K562 (cell line): ENCODE data around the gene BRCC3. TPM values are rescaled to one million over a fixed set of nuclear protein-coding genes. Genes with fewer than 3 reads are reported as not detected.
A peak's percentile ranks its signal among the peaks of the same experiment; 100 is the strongest.

Experiments used
- ARID1B ChIP-seq: fragments of 450-650 bp; IDR thresholded peaks from 2 replicates; pipeline ENCODE4 v1.6.1; 2016; ENCODE audit warnings: antibody characterized with exemption, mild to moderate bottlenecking, inconsistent platforms
- BHLHE40 ChIP-seq: IDR thresholded peaks from 2 replicates; pipeline ENCODE4 v1.6.1; 2011; ENCODE audit warnings: low read length, improper control_type of control experiment
- CBX2 ChIP-seq: fragments of 200-600 bp; sonication (generic); IDR thresholded peaks from one replicate; pipeline ENCODE4 v1.6.1; 2012; ENCODE audit warnings: mild to moderate bottlenecking, low read length, inconsistent platforms; ENCODE audit not compliant: insufficient read depth, poor library complexity, severe bottlenecking
- CGGBP1 ChIP-seq: fragments of 250-450 bp; sonication (Bioruptor Pico); IDR thresholded peaks from 2 replicates; pipeline ENCODE4 v1.9.0; 2021; ENCODE audit warnings: mild to moderate bottlenecking
- NFIC ChIP-seq: fragments of 450-650 bp; IDR thresholded peaks from 2 replicates; pipeline ENCODE4 v1.6.1; 2017; ENCODE audit warnings: mild to moderate bottlenecking, inconsistent platforms
- POLR3G ChIP-seq: IDR thresholded peaks from 2 replicates; pipeline ENCODE4 v1.6.1; 2011; ENCODE audit not compliant: insufficient read length, insufficient replicate concordance; ENCODE audit errors: extremely low read depth
- SMARCC2 ChIP-seq: fragments of 450-650 bp; IDR thresholded peaks from 2 replicates; pipeline ENCODE4 v1.6.1; 2017; ENCODE audit warnings: antibody characterized with exemption, moderate library complexity, mild to moderate bottlenecking, low read depth
- TEAD2 ChIP-seq: fragments of 450-650 bp; IDR thresholded peaks from 2 replicates; pipeline ENCODE4 v1.6.1; 2016; ENCODE audit warnings: missing genetic modification characterization, control low read depth, missing compliant biosample characterization
- YY1 ChIP-seq, 3 experiments: IDR thresholded peaks; 2 replicates each; pipeline ENCODE4 v1.6.1; 2011; ENCODE audit warnings: low read length in 2 of 3, mild to moderate bottlenecking in 2 of 3, moderate library complexity in 2 of 3, borderline replicate concordance in 1 of 3, control low read depth in 1 of 3, low read depth in 1 of 3; ENCODE audit not compliant: insufficient read depth in 3 of 3, insufficient replicate concordance in 2 of 3, control insufficient read depth in 1 of 3, insufficient read length in 1 of 3; ENCODE audit errors: extremely low read depth in 1 of 3
- ZBTB40 ChIP-seq, 2 experiments: fragments of 450-650 bp in 1 of 2; sonication (generic) in 1 of 2; formaldehyde crosslinking in 1 of 2; IDR thresholded peaks; 2 replicates each; pipeline versions ENCODE4 v1.7.1 to v1.9.0; 2016 to 2022; ENCODE audit warnings: inconsistent platforms in 1 of 2, mild to moderate bottlenecking in 1 of 2, missing genetic modification reagents in 1 of 2
- ZEB2 ChIP-seq: fragments of 450-650 bp; IDR thresholded peaks from 2 replicates; pipeline ENCODE4 v1.6.1; 2016
- ZNF354B ChIP-seq: fragments of 250-450 bp; sonication (Bioruptor Pico); IDR thresholded peaks from 2 replicates; pipeline ENCODE4 v1.4.0; 2020
- polyA plus RNA-seq, 8 experiments: library from polyadenylated mRNA; depleted of rRNA in 4 of 8; stranded (reverse) in 5 of 8; unstranded in 3 of 8; fragments of >200 nt; fragmentation: Nextera tagmentation in 2 of 8; fragmentation: Illumina TruSeq in 1 of 8; extraction: Ambion mirVana in 2 of 8; extraction: Trizol in 1 of 8; gene quantifications; 2 replicates each; pipeline versions ENCODE4 v1.2.1 to v1.2.3, GENCODE V29; 2011 to 2014; ENCODE audit warnings: inconsistent platforms in 1 of 8, missing spikeins in 1 of 8
- total RNA-seq, 7 experiments: library from RNA; depleted of rRNA in 6 of 7; stranded (reverse); fragments of >200 nt in 6 of 7; fragmentation: Illumina TruSeq in 2 of 7; extraction: Trizol in 2 of 7; gene quantifications; 2 replicates each; pipeline versions ENCODE4 v1.2.1 to v1.2.3, GENCODE V29; 2011 to 2021; ENCODE audit warnings: low replicate concordance in 1 of 7
- TF ChIP-seq, protein P1 (sequence below), 2 experiments: fragments of 450-650 bp in 1 of 2; IDR thresholded peaks; 2 replicates each; pipeline ENCODE4 v1.6.1; 2011 to 2017; ENCODE audit warnings: low read depth in 2 of 2, antibody characterized with exemption in 1 of 2, borderline replicate concordance in 1 of 2, low read length in 1 of 2, mild to moderate bottlenecking in 1 of 2, mixed read lengths in 1 of 2; ENCODE audit not compliant: control insufficient read depth in 1 of 2

Gene BRCC3
- total and polyA plus RNA-seq, 9 of the 15 experiments (the other 6 are each of a cell fraction or from before 2014, with no cell fraction given): 9.6 to 44.8 (median 26.7) TPM

DNA sequence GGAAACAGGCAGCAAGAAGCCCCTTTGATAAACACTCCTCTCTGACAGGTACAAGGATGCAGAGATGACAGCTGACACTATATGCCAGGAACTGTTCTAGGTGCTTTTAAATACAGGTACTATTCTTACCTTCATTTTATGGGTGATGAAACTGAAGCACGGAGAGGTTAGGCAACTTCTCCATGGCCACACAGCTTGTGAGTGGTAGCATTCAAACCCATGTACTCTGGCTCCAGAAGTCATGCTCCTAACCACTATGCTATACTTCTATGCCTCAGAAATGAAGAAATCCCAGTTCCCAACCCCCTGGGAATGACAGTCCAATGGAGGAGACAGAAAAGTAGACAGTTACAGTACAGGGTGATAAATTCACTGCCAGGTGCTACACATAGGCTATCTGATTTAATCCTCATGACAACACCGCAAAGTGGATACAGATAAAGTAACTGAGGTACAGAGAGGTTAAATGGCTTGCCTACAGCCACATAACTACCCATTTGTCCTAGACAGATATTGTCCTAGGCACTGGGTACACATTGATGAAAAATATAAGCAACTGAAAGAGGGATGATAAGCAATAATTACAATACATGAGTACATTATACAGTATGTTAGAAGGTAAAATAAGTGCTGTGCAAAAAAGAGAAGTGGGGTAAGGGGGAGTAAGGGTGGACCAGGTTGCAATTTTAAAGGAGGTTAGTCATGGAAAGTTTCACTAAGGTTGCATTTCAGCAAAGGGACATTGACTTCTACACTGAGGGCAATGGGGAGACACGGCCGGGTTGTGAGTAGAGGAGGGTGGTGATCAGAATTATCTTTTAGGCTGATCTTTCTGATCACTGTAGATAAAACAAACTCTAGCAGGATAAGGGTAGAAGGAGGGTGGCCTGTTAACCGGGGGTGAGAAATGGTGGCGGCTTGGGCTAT lies 47.1 kb upstream of the BRCC3 start (continued):
- TF ChIP-seq YY1 (IDR thresholded peaks at IDR 0.05; ENCODE audit: borderline replicate concordance in 1 of 3, control insufficient read depth in 1 of 3, extremely low read depth in 1 of 3, insufficient read depth in 3 of 3, insufficient read length in 1 of 3, insufficient replicate concordance in 2 of 3, low read depth in 1 of 3, low read length in 2 of 3) (no peak), TEAD2 (tag) (no peak), ZBTB40 (IDR thresholded peaks at IDR 0.05) (no peak), ZBTB40 (CRISPR knock-in tag; IDR thresholded peaks at IDR 0.05) (no peak), CBX2 (no peak), ZNF354B (CRISPR knock-in tag) (no peak), ZEB2 (peak; percentile 23; the same call in 1 of the 2 replicates), NFIC (no peak), ARID1B (peak; percentile 51; the same call in 1 of the 2 replicates), CGGBP1 (CRISPR knock-in tag) (no peak), BHLHE40 (no peak), POLR3G (no peak), SMARCC2 (no peak)
- TF ChIP-seq, protein P1, sequence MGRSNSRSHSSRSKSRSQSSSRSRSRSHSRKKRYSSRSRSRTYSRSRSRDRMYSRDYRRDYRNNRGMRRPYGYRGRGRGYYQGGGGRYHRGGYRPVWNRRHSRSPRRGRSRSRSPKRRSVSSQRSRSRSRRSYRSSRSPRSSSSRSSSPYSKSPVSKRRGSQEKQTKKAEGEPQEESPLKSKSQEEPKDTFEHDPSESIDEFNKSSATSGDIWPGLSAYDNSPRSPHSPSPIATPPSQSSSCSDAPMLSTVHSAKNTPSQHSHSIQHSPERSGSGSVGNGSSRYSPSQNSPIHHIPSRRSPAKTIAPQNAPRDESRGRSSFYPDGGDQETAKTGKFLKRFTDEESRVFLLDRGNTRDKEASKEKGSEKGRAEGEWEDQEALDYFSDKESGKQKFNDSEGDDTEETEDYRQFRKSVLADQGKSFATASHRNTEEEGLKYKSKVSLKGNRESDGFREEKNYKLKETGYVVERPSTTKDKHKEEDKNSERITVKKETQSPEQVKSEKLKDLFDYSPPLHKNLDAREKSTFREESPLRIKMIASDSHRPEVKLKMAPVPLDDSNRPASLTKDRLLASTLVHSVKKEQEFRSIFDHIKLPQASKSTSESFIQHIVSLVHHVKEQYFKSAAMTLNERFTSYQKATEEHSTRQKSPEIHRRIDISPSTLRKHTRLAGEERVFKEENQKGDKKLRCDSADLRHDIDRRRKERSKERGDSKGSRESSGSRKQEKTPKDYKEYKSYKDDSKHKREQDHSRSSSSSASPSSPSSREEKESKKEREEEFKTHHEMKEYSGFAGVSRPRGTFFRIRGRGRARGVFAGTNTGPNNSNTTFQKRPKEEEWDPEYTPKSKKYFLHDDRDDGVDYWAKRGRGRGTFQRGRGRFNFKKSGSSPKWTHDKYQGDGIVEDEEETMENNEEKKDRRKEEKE (IDR thresholded peaks at IDR 0.05; ENCODE audit: borderline replicate concordance in 1 of 2, control insufficient read depth in 1 of 2, low read depth in 2 of 2, low read length in 1 of 2): no peak
